H9 (cell line): ENCODE measurements around the gene MLST8. TPM values are rescaled to one million over a fixed set of nuclear protein-coding genes. Genes with fewer than 3 reads are reported as not detected.

Experiments used
- DNase-seq: peaks from one replicate; pipeline ENCODE4 v3.0.0-alpha.2; 2017
- H2AFZ ChIP-seq: one replicate; pipeline ENCODE4 v1.6.1; 2013; ENCODE audit warnings: mild to moderate bottlenecking, low read length, control low read depth, moderate library complexity
- H2AK5ac ChIP-seq: 2 replicates; pipeline ENCODE4 v1.6.1; 2013; ENCODE audit warnings: low read length, control low read depth, mixed read lengths; ENCODE audit not compliant: insufficient read length
- H2BK120ac ChIP-seq: one replicate; pipeline ENCODE4 v1.6.1; 2013; ENCODE audit warnings: low read depth, mild to moderate bottlenecking, low read length, control low read depth, inconsistent platforms; ENCODE audit not compliant: poor library complexity, severe bottlenecking
- H2BK12ac ChIP-seq: 2 replicates; pipeline ENCODE4 v1.6.1; 2013; ENCODE audit warnings: low read length, control low read depth, mixed read lengths, low read depth; ENCODE audit not compliant: insufficient read length
- H2BK15ac ChIP-seq: 2 replicates; pipeline ENCODE4 v1.6.1; 2013; ENCODE audit warnings: low read depth, low read length, control low read depth
- H2BK20ac ChIP-seq: one replicate; pipeline ENCODE4 v1.6.1; 2013; ENCODE audit warnings: low read depth, mild to moderate bottlenecking, low read length, control low read depth, inconsistent platforms; ENCODE audit not compliant: poor library complexity, severe bottlenecking
- H2BK5ac ChIP-seq: 2 replicates; pipeline ENCODE4 v1.6.1; 2013; ENCODE audit warnings: low read length, control low read depth, mixed read lengths; ENCODE audit not compliant: insufficient read length
- H3K14ac ChIP-seq: 2 replicates; pipeline ENCODE4 v1.6.1; 2013; ENCODE audit warnings: low read length, control low read depth; ENCODE audit not compliant: insufficient read depth
- H3K18ac ChIP-seq: 2 replicates; pipeline ENCODE4 v1.6.1; 2013; ENCODE audit warnings: low read depth, mild to moderate bottlenecking, mixed read lengths, low read length, control low read depth; ENCODE audit not compliant: insufficient read length
- H3K23ac ChIP-seq: 2 replicates; pipeline ENCODE4 v1.6.1; 2013; ENCODE audit warnings: low read length, control low read depth, mixed read lengths, low read depth; ENCODE audit not compliant: insufficient read length
- H3K23me2 ChIP-seq: 2 replicates; pipeline ENCODE4 v1.6.1; 2013; ENCODE audit warnings: low read depth, mild to moderate bottlenecking, mixed read lengths, low read length, control low read depth; ENCODE audit not compliant: insufficient read length, poor library complexity, severe bottlenecking
- H3K27ac ChIP-seq: 2 replicates; pipeline ENCODE4 v1.5.1; 2013; ENCODE audit warnings: low read length, control low read depth, mixed read lengths, low read depth; ENCODE audit not compliant: insufficient read length
- H3K27me3 ChIP-seq: 2 replicates; pipeline ENCODE4 v1.6.1; 2013; ENCODE audit warnings: low read length, control low read depth, inconsistent platforms; ENCODE audit not compliant: insufficient read depth
- H3K4ac ChIP-seq: 2 replicates; pipeline ENCODE4 v1.6.1; 2013; ENCODE audit warnings: low read depth, mild to moderate bottlenecking, control low read depth, inconsistent platforms, low read length, moderate library complexity
- H3K4me1 ChIP-seq: 2 replicates; pipeline ENCODE4 v1.6.1; 2013; ENCODE audit warnings: low read length, control low read depth, inconsistent platforms; ENCODE audit not compliant: insufficient read depth
- H3K4me2 ChIP-seq: 2 replicates; pipeline ENCODE4 v1.6.1; 2013; ENCODE audit warnings: low read length, control low read depth, mixed read lengths; ENCODE audit not compliant: insufficient read length, insufficient read depth
- H3K56ac ChIP-seq: 2 replicates; pipeline ENCODE4 v1.6.1; 2013; ENCODE audit warnings: low read depth, mild to moderate bottlenecking, mixed read lengths, low read length, control low read depth; ENCODE audit not compliant: insufficient read length
- H3K79me1 ChIP-seq: 2 replicates; pipeline ENCODE4 v1.6.1; 2013; ENCODE audit warnings: low read depth, mild to moderate bottlenecking, moderate library complexity, low read length, control low read depth, inconsistent platforms; ENCODE audit not compliant: insufficient read depth, poor library complexity, severe bottlenecking
- H3K79me2 ChIP-seq: 2 replicates; pipeline ENCODE4 v1.6.1; 2013; ENCODE audit warnings: low read length, control low read depth, inconsistent platforms; ENCODE audit not compliant: insufficient read depth
- H3K9ac ChIP-seq: 2 replicates; pipeline ENCODE4 v1.6.1; 2013; ENCODE audit warnings: low read length, control low read depth, mixed read lengths; ENCODE audit not compliant: insufficient read length; ENCODE audit errors: extremely low read depth
- H3K9me3 ChIP-seq: one replicate; pipeline ENCODE4 v1.6.1; 2013; ENCODE audit warnings: low read depth, low read length, inconsistent platforms; ENCODE audit not compliant: control insufficient read depth
- H3T11ph ChIP-seq: one replicate; pipeline ENCODE4 v1.6.1; 2013; ENCODE audit warnings: mild to moderate bottlenecking, low read length, control low read depth, inconsistent platforms
- H4K20me1 ChIP-seq: one replicate; pipeline ENCODE4 v1.6.1; 2013; ENCODE audit not compliant: control insufficient read depth, insufficient read length, insufficient read depth
- H4K5ac ChIP-seq: 2 replicates; pipeline ENCODE4 v1.6.1; 2013; ENCODE audit warnings: low read depth, mild to moderate bottlenecking, mixed read lengths, low read length, control low read depth; ENCODE audit not compliant: insufficient read length
- H4K8ac ChIP-seq: replicated peaks from 2 replicates; pipeline ENCODE4 v1.6.1; 2013; ENCODE audit warnings: low read length, control low read depth, mixed read lengths, low read depth; ENCODE audit not compliant: insufficient read length
- H4K91ac ChIP-seq: 2 replicates; pipeline ENCODE4 v1.6.1; 2013; ENCODE audit warnings: low read depth, mild to moderate bottlenecking, moderate library complexity, mixed read lengths, low read length, control low read depth; ENCODE audit not compliant: insufficient read length
- H3K27ac Mint-ChIP-seq, 3 experiments: 2 replicates in 2 of 3; 3 replicates in 1 of 3; pipeline ENCODE4 v1.8.0; 2020 to 2021; ENCODE audit warnings: mixed read lengths in 3 of 3, mild to moderate bottlenecking in 1 of 3, moderate library complexity in 1 of 3
- H3K27me3 Mint-ChIP-seq: 2 replicates; pipeline ENCODE4 v1.8.0; 2021; ENCODE audit warnings: low read depth, mild to moderate bottlenecking, moderate library complexity, mixed read lengths
- H3K36me3 Mint-ChIP-seq, 3 experiments: 2 replicates in 2 of 3; 3 replicates in 1 of 3; pipeline ENCODE4 v1.8.0; 2020 to 2021; ENCODE audit warnings: low read depth in 3 of 3, mixed read lengths in 3 of 3; ENCODE audit not compliant: insufficient read depth in 1 of 3
- H3K4me1 Mint-ChIP-seq, 2 experiments: 2 replicates each; pipeline ENCODE4 v1.8.0; 2020; ENCODE audit warnings: mixed read lengths in 2 of 2
- H3K4me3 Mint-ChIP-seq, 2 experiments: 2 replicates in 1 of 2; 3 replicates in 1 of 2; pipeline ENCODE4 v1.8.0; 2020 to 2021; ENCODE audit warnings: mild to moderate bottlenecking in 2 of 2, mixed read lengths in 2 of 2, moderate library complexity in 1 of 2
- H3K9me3 Mint-ChIP-seq, 2 experiments: 2 replicates in 1 of 2; 3 replicates in 1 of 2; pipeline ENCODE4 v1.8.0; 2020; ENCODE audit warnings: mild to moderate bottlenecking in 2 of 2, mixed read lengths in 2 of 2, moderate library complexity in 1 of 2
- WGBS: extraction: QIAGEN DNeasy Blood & Tissue Kit; methylation state at CpG from one replicate; pipeline ENCODE4 v1.1.7; 2013; ENCODE audit warnings: missing lambda C conversion rate, low lambda C conversion rate, mixed read lengths; ENCODE audit not compliant: insufficient read length; ENCODE audit errors: extremely low coverage; 5-methylcytosine and 5-hydroxymethylcytosine counted together
- total RNA-seq: library from RNA; stranded (reverse); gene quantifications from 2 replicates; pipeline ENCODE4 v1.2.1, GENCODE V29; 2021
- TF ChIP-seq, protein P1 (sequence below): fragments of 200-600 bp; sonication (generic); conservative IDR thresholded peaks from 3 replicates; pipeline ENCODE4 v1.8.0; 2021; ENCODE audit warnings: antibody characterized with exemption, mild to moderate bottlenecking

The MLST8 gene
- total RNA-seq, 1 experiment from 2014 or later: 74.5 TPM

DNA sequence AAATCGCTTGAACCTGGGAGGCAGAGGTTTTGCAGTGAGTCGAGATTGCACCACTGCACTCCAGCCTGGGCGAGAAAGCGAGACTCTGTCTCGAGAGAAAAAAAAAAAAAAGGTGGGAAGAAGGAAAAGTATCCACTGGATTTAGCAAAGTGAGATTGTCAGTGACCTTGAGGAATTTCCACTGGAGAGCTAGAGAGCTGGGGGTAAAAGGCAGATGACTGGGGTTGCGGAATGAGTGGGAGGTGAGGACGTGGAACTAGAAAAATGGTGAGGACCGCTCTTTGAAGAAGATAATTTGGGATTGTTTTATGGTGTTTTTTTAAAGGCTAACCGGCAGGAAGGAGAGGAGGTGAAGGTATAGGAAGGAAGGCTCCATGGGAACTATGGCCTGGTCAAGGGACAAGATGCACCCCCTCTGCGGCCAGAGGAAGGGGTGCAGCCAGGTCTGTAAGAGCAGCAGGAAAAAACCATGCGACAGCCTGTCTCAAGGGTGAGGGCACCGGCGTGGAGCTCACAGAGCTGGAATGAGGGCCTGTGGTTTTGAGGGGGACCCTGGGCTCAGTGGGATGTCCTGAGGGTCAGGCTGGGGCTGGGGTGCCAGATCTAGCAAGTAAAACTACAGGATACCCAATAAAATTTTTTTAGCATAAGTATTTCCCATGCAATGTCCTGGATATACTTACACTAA lies 694 bp upstream of the MLST8 start:
- DNase-seq: no peak
- no peaks in the 10 kb centered on the region; the same call in 1 of the 2 replicates for H3K4me1 ChIP-seq
- H3K9ac ChIP-seq: no peak overlapping the region
- Mint-ChIP-seq H3K4me3 (peak overlapping the region; percentile 76), H3K9me3 (peaks cover 0 to 9% of the 10 kb centered on the region in 2 experiments; a peak in 1 of 5 replicates), H3K4me1 (peaks cover 6 to 9% of the 10 kb centered on the region in 2 experiments), H3K27ac (peak overlapping the region in 1 of 3 experiments; percentile 11; a peak in 2 of 7 replicates), H3K36me3 (peaks cover 7 to 28% (median 25%) of the 10 kb centered on the region in 3 experiments; a peak in 6 of 7 replicates), H3K27me3 (peaks cover 39% of the 10 kb centered on the region)
- TF ChIP-seq, protein P1, sequence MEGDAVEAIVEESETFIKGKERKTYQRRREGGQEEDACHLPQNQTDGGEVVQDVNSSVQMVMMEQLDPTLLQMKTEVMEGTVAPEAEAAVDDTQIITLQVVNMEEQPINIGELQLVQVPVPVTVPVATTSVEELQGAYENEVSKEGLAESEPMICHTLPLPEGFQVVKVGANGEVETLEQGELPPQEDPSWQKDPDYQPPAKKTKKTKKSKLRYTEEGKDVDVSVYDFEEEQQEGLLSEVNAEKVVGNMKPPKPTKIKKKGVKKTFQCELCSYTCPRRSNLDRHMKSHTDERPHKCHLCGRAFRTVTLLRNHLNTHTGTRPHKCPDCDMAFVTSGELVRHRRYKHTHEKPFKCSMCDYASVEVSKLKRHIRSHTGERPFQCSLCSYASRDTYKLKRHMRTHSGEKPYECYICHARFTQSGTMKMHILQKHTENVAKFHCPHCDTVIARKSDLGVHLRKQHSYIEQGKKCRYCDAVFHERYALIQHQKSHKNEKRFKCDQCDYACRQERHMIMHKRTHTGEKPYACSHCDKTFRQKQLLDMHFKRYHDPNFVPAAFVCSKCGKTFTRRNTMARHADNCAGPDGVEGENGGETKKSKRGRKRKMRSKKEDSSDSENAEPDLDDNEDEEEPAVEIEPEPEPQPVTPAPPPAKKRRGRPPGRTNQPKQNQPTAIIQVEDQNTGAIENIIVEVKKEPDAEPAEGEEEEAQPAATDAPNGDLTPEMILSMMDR: no peak
- H4K91ac ChIP-seq: no peak overlapping the region
- no peaks in the 10 kb centered on the region for H3K27me3 ChIP-seq
- H4K5ac ChIP-seq: no peak overlapping the region
- no peak overlapping the region for H2BK5ac ChIP-seq
- H4K8ac ChIP-seq: no peak overlapping the region
- H3K4ac ChIP-seq: no peak overlapping the region
- H3K9me3 ChIP-seq: no peaks in the 10 kb centered on the region
- peak overlapping the region; percentile 80 for H3K4me2 ChIP-seq
- no peaks in the 10 kb centered on the region for H3K79me2 ChIP-seq
- no peak overlapping the region for H2BK12ac ChIP-seq
- no peak overlapping the region for H3K56ac ChIP-seq
- H3K18ac ChIP-seq: no peak overlapping the region
- H2BK15ac ChIP-seq: no peak overlapping the region
- no peak overlapping the region for H3K27ac ChIP-seq
- H3K23ac ChIP-seq: no peak overlapping the region
- H4K20me1 ChIP-seq: no peaks in the 10 kb centered on the region
- no peak overlapping the region for H2AFZ ChIP-seq
- H2BK120ac ChIP-seq: no peak overlapping the region
- no peak overlapping the region for H3K14ac ChIP-seq
- no CpG with 5 or more reads among the region's 13 CpGs for WGBS
- peaks cover 12% of the 10 kb centered on the region for H3K23me2 ChIP-seq
- no peak overlapping the region for H2AK5ac ChIP-seq
- H3T11ph ChIP-seq: no peak overlapping the region
- H2BK20ac ChIP-seq: no peak overlapping the region
- no peaks in the 10 kb centered on the region for H3K79me1 ChIP-seq
